GM23338 (cell line): Measurements from ENCODE around the gene ESRRA. TPM values are rescaled to one million over a fixed set of nuclear protein-coding genes. Genes with fewer than 3 reads are reported as not detected.
A peak's percentile ranks its signal among the peaks of the same experiment; 100 is the strongest.

Source experiments
- ATAC-seq: fragments of 200-7000 bp; cut with Tn5 transposase; 3 replicates; pipeline ENCODE4 v1.9.1; 2020
- DNase-seq: peaks from one replicate; pipeline ENCODE4 v3.0.0-alpha.2; 2015; ENCODE audit warnings: low spot score
- H2AFZ ChIP-seq: fragments of 200-600 bp; sonication (generic); 2 replicates; pipeline ENCODE4 v1.8.0; 2016; ENCODE audit warnings: antibody characterized with exemption, mild to moderate bottlenecking, moderate library complexity
- H3F3A ChIP-seq: fragments of 200-600 bp; sonication (generic); replicated peaks from 2 replicates; pipeline ENCODE4 v1.8.0; 2017; ENCODE audit warnings: antibody characterized with exemption, mixed run types, low read depth
- H3K27ac ChIP-seq: fragments of 200-600 bp; sonication (generic); 2 replicates; pipeline ENCODE4 v1.6.1; 2016; ENCODE audit warnings: low read depth
- H3K27me3 ChIP-seq: fragments of 200-600 bp; sonication (generic); 2 replicates; pipeline ENCODE4 v1.8.0; 2016; ENCODE audit warnings: mild to moderate bottlenecking, mixed run types, moderate library complexity; ENCODE audit not compliant: insufficient read depth
- H3K36me3 ChIP-seq: fragments of 200-600 bp; sonication (generic); 2 replicates; pipeline ENCODE4 v1.8.0; 2016; ENCODE audit warnings: mild to moderate bottlenecking; ENCODE audit not compliant: insufficient read depth
- H3K4me1 ChIP-seq: fragments of 200-600 bp; sonication (generic); 2 replicates; pipeline ENCODE4 v1.8.0; 2016; ENCODE audit warnings: mild to moderate bottlenecking, moderate library complexity; ENCODE audit not compliant: insufficient read depth
- H3K4me2 ChIP-seq: fragments of 200-600 bp; sonication (generic); 2 replicates; pipeline ENCODE4 v1.7.1; 2017; ENCODE audit warnings: mixed run types
- H3K4me3 ChIP-seq: fragments of 200-600 bp; sonication (generic); 2 replicates; pipeline ENCODE4 v1.6.1; 2016; ENCODE audit warnings: mixed run types
- H3K79me2 ChIP-seq: fragments of 200-600 bp; sonication (generic); replicated peaks from 2 replicates; pipeline ENCODE4 v1.8.0; 2017; ENCODE audit warnings: mild to moderate bottlenecking; ENCODE audit not compliant: insufficient read depth
- H3K9me2 ChIP-seq: fragments of 200-600 bp; sonication (generic); 2 replicates; pipeline ENCODE4 v1.8.0; 2017; ENCODE audit not compliant: insufficient read depth
- H4K20me1 ChIP-seq: fragments of 200-600 bp; sonication (generic); replicated peaks from 2 replicates; pipeline ENCODE4 v1.8.0; 2017; ENCODE audit warnings: mild to moderate bottlenecking; ENCODE audit not compliant: insufficient read depth
- H3K27ac Mint-ChIP-seq: 2 replicates; pipeline ENCODE4 v1.8.0; 2020; ENCODE audit warnings: inconsistent platforms, mild to moderate bottlenecking, moderate library complexity, mixed read lengths
- H3K27me3 Mint-ChIP-seq: 3 replicates; pipeline ENCODE4 v1.8.0; 2022; ENCODE audit warnings: low read depth, mild to moderate bottlenecking, moderate library complexity, mixed read lengths, inconsistent platforms; ENCODE audit not compliant: insufficient read depth, poor library complexity
- H3K36me3 Mint-ChIP-seq: 3 replicates; pipeline ENCODE4 v1.8.0; 2021; ENCODE audit warnings: low read depth, mild to moderate bottlenecking, inconsistent platforms, moderate library complexity, mixed read lengths
- H3K4me1 Mint-ChIP-seq: 3 replicates; pipeline ENCODE4 v1.8.0; 2020; ENCODE audit warnings: mild to moderate bottlenecking, inconsistent platforms, mixed read lengths
- H3K4me3 Mint-ChIP-seq: 3 replicates; pipeline ENCODE4 v1.8.0; 2021; ENCODE audit warnings: moderate library complexity, mild to moderate bottlenecking, inconsistent platforms, mixed read lengths
- H3K9me3 Mint-ChIP-seq: 3 replicates; pipeline ENCODE4 v1.8.0; 2020; ENCODE audit warnings: moderate library complexity, mild to moderate bottlenecking, inconsistent platforms, mixed read lengths
- CREB1 ChIP-seq: fragments of 250-450 bp; sonication (Bioruptor Pico); IDR thresholded peaks from 2 replicates; pipeline ENCODE4 v1.5.0; 2020; ENCODE audit warnings: low read depth, mild to moderate bottlenecking, moderate library complexity
- CTCF ChIP-seq, 2 experiments: fragments of 200-600 bp in 1 of 2; sonication (generic) in 1 of 2; conservative IDR thresholded peaks; 2 replicates each; pipeline versions ENCODE4 v1.5.1 to v1.6.1; 2016 to 2017; ENCODE audit warnings: antibody characterized with exemption in 2 of 2, low read depth in 2 of 2, mild to moderate bottlenecking in 2 of 2, moderate library complexity in 1 of 2
- NANOG ChIP-seq: IDR thresholded peaks from 2 replicates; pipeline ENCODE4 v1.6.1; 2016; ENCODE audit warnings: antibody characterized with exemption, borderline replicate concordance
- POLR2AphosphoS5 ChIP-seq: IDR thresholded peaks from 2 replicates; pipeline ENCODE4 v1.6.1; 2016; ENCODE audit warnings: antibody characterized with exemption, low read depth
- ZNF331 ChIP-seq: fragments of 250-450 bp; sonication (Bioruptor Pico); IDR thresholded peaks from 2 replicates; pipeline ENCODE4 v1.5.0; 2020; ENCODE audit warnings: low read depth, mild to moderate bottlenecking, moderate library complexity
- ZNF462 ChIP-seq: fragments of 250-450 bp; sonication (Bioruptor Pico); IDR thresholded peaks from 2 replicates; pipeline ENCODE4 v1.5.0; 2020; ENCODE audit warnings: mild to moderate bottlenecking, moderate library complexity
- polyA plus RNA-seq: library from polyadenylated mRNA; unstranded; fragments of >200 nt; fragmentation: Nextera tagmentation; extraction: Ambion mirVana; gene quantifications from 2 replicates; pipeline ENCODE4 v1.2.1, GENCODE V29; 2016
- total RNA-seq: library from RNA; depleted of rRNA; stranded (reverse); fragments of >200 nt; shearing (Covaris generic); gene quantifications from 2 replicates; pipeline ENCODE4 v1.2.3, GENCODE V29; 2014

Gene ESRRA
- total and polyA plus RNA-seq, 2 experiments from 2014 or later = 13.7 to 55.1 TPM

- 0 out of 2 replicates have a peak, but pooled peaks cover 7% of the 10 kb centered on the region for H3F3A ChIP-seq
- ATAC-seq = peak; percentile 39
- no peak overlapping the region for H3K4me3 Mint-ChIP-seq
- H3K4me3 ChIP-seq = 0 out of 2 replicates have a peak overlapping the region, but pooled peaks have one; percentile 30
- no peaks in the 10 kb centered on the region for H3K36me3 ChIP-seq
- H3K9me2 ChIP-seq = no peaks in the 10 kb centered on the region
- no peaks in the 10 kb centered on the region for H3K36me3 Mint-ChIP-seq
- H3K4me2 ChIP-seq = peak overlapping the region; percentile 70
- H3K79me2 ChIP-seq = no peaks in the 10 kb centered on the region
- H3K27ac Mint-ChIP-seq = peak overlapping the region; percentile 80; the same call in 1 of the 2 replicates
- H3K27ac ChIP-seq = no peak overlapping the region
- 0 out of 2 replicates have a peak, but pooled peaks have one; percentile 4 for TF ChIP-seq CREB1 (CRISPR knock-in tag)
- TF ChIP-seq POLR2AphosphoS5 = no peak
- TF ChIP-seq CTCF (conservative IDR thresholded peaks at IDR 0.05; ENCODE audit: low read depth in 2 of 2) = peak; percentile 76 to 95
- H2AFZ ChIP-seq = no peak overlapping the region
- H3K4me1 ChIP-seq = peaks cover 14% of the 10 kb centered on the region; the same call in 1 of the 2 replicates
- no peaks in the 10 kb centered on the region for H3K9me3 Mint-ChIP-seq
- no peaks in the 10 kb centered on the region for H4K20me1 ChIP-seq
- H3K4me1 Mint-ChIP-seq = peaks cover 25% of the 10 kb centered on the region
- peak; percentile 91 for DNase-seq
- H3K27me3 ChIP-seq = peaks cover 9% of the 10 kb centered on the region; the same call in 1 of the 2 replicates
- H3K27me3 Mint-ChIP-seq = peaks cover 20% of the 10 kb centered on the region
Observed at GRCh38 chr11:64355078-64355940, 50.0 kb downstream of the ESRRA start.

GRCh38 chr11:64356498-64357411, 51.4 kb downstream of the ESRRA start:
- no peaks in the 10 kb centered on the region for H3K36me3 ChIP-seq
- H3K4me3 Mint-ChIP-seq = no peak overlapping the region; the same call in 2 of the 3 replicates
- no peaks in the 10 kb centered on the region for H3K9me3 Mint-ChIP-seq
- H3K27ac ChIP-seq = no peak overlapping the region
- peaks cover under 1% of the 10 kb centered on the region for H3K36me3 Mint-ChIP-seq
- peak; percentile 97 for DNase-seq
- no peaks in the 10 kb centered on the region for H4K20me1 ChIP-seq
- peak; percentile 93 to 94 for TF ChIP-seq CTCF (conservative IDR thresholded peaks at IDR 0.05; ENCODE audit: low read depth in 2 of 2)
- TF ChIP-seq NANOG = no peak
- TF ChIP-seq ZNF462 = no peak
- TF ChIP-seq ZNF331 (CRISPR knock-in tag) = no peak
- TF ChIP-seq CREB1 (CRISPR knock-in tag) = 0 out of 2 replicates have a peak, but pooled peaks have one; percentile 40
- H3K4me1 ChIP-seq = peaks cover 17% of the 10 kb centered on the region; the same call in 1 of the 2 replicates
- H3K79me2 ChIP-seq = no peaks in the 10 kb centered on the region
- H3K27me3 Mint-ChIP-seq = peaks cover 18% of the 10 kb centered on the region
- peaks cover 29% of the 10 kb centered on the region for H3K4me1 Mint-ChIP-seq
- no peaks in the 10 kb centered on the region for H3K9me2 ChIP-seq
- H3F3A ChIP-seq = 0 out of 2 replicates have a peak, but pooled peaks cover 13% of the 10 kb centered on the region
- no peak overlapping the region for H3K27ac Mint-ChIP-seq
- peaks cover 14% of the 10 kb centered on the region; the same call in 1 of the 2 replicates for H3K27me3 ChIP-seq
- peak; percentile 51 for ATAC-seq
- no peak overlapping the region for H3K4me3 ChIP-seq
- no peak overlapping the region for H2AFZ ChIP-seq
- H3K4me2 ChIP-seq = no peak overlapping the region
